Measurements from ENCODE around the gene WDR82. TPM values are rescaled to one million over a fixed set of nuclear protein-coding genes. Genes with fewer than 3 reads are reported as not detected.
"Not testable (repeated sequence)": the region's sequence is repeated elsewhere in the genome, so short reads cannot be mapped to it uniquely, and the experiment has no call there.

The WDR82 gene
- total RNA-seq, 4 donors from 2014 or later: 46.7 to 57.6 (median 52.5) TPM

DNA sequence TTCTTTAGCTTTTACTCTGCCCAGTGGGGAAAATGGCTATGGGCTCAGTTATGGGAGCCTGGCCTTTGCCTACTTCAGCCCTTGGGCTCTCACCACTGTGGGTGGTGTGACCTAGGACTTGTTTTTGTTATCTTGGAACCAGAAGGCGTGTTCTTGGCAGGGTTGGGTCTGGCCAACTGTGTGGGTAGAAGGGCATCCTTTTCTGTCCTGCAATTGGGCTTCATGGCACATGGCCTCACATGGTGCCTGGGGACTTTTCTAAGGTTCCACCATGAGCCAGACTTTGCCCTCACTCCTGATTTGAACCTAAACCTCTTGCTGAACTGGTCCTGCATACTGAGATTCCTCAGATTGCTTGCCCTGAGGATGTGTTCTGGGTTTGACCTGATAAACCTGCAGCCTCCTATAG, 10.9 kb upstream of the WDR82 start:
- Histone ChIP-seq H3K4me3 (no peak overlapping the region), H3K27ac (no peak overlapping the region)

DNA sequence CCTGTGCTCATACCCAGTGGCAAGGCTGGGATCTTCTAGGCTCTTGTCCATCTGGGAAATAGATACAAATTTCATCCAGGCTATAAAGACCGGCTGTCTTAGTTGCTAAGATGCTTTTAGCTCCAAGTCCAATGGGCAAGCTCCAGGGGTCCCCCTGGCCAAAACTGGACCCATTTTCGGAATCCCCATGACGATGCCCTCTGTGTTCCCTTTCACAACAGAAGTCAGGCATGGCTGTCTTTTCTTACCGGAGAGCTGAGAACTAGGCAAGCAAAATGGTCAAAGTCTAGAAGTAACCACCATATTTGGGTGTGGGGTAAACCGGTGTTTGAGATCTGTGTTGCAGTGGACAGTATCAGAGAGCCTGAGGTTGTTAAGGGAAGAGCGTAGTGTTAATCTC, 10.2 kb upstream of the WDR82 start:
- DNase-seq (ENCODE audit: low spot score in 2 of 2): peak; percentile 57 to 59
- TF ChIP-seq, protein P1, sequence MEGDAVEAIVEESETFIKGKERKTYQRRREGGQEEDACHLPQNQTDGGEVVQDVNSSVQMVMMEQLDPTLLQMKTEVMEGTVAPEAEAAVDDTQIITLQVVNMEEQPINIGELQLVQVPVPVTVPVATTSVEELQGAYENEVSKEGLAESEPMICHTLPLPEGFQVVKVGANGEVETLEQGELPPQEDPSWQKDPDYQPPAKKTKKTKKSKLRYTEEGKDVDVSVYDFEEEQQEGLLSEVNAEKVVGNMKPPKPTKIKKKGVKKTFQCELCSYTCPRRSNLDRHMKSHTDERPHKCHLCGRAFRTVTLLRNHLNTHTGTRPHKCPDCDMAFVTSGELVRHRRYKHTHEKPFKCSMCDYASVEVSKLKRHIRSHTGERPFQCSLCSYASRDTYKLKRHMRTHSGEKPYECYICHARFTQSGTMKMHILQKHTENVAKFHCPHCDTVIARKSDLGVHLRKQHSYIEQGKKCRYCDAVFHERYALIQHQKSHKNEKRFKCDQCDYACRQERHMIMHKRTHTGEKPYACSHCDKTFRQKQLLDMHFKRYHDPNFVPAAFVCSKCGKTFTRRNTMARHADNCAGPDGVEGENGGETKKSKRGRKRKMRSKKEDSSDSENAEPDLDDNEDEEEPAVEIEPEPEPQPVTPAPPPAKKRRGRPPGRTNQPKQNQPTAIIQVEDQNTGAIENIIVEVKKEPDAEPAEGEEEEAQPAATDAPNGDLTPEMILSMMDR (IDR thresholded peaks at IDR 0.05): no peak
- TF ChIP-seq EP300 (IDR thresholded peaks at IDR 0.05) (no peak), POLR2A (IDR thresholded peaks at IDR 0.05) (no peak), POLR2AphosphoS5 (IDR thresholded peaks at IDR 0.05) (no peak)
- Histone ChIP-seq H3K9me3 (no peaks in the 10 kb centered on the region), H3K27ac (no peak overlapping the region), H3K27me3 (no peaks in the 10 kb centered on the region), H3K4me1 (peaks cover 24% of the 10 kb centered on the region), H3K36me3 (peaks cover 33% of the 10 kb centered on the region), H3K4me3 (peak overlapping the region; percentile 84)
- WGBS: 94% methylated on average over 5 of the region's 6 CpGs

More for the DNA sequence above, 10.9 kb upstream of the WDR82 start:
- Histone ChIP-seq H3K4me1 (peaks cover 24% of the 10 kb centered on the region), H3K9me3 (no peaks in the 10 kb centered on the region), H3K36me3 (peaks cover 31% of the 10 kb centered on the region), H3K27me3 (no peaks in the 10 kb centered on the region)
- WGBS: 100% methylated on average over 1 of the region's 1 CpG
- TF ChIP-seq POLR2A (IDR thresholded peaks at IDR 0.05) (no peak), POLR2AphosphoS5 (IDR thresholded peaks at IDR 0.05) (no peak), EP300 (IDR thresholded peaks at IDR 0.05) (no peak)
- TF ChIP-seq, protein P1 (IDR thresholded peaks at IDR 0.05): no peak
- peak in 1 of 2 donors; percentile 31 for DNase-seq (ENCODE audit: low spot score in 2 of 2)

DNA sequence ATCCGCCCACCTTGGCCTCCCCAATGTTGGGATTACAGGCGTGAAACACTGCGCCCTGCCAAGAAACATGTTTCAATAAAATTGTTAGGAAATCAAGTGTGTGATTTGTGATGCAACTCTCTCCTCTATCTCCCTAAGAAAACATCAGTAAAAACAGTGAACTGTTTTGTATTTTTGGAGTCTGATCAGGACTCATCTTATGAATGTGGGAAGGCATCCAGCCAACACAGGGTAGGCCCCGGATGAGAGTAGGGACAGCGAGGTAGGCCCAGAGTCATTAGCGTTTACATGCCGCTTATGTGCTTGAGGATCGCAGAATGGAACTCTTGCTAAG, 8.3 kb upstream of the WDR82 start:
- Histone ChIP-seq H3K4me3 (peak overlapping the region; percentile 84), H3K4me1 (peaks cover 24% of the 10 kb centered on the region), H3K27ac (peak overlapping the region; percentile 99), H3K9me3 (no peaks in the 10 kb centered on the region), H3K36me3 (peaks cover 19% of the 10 kb centered on the region), H3K27me3 (no peaks in the 10 kb centered on the region)
- DNase-seq (ENCODE audit: low spot score in 2 of 2): no peak
- WGBS: 54% methylated on average over 8 of the region's 8 CpGs
- TF ChIP-seq, protein P1 (IDR thresholded peaks at IDR 0.05): no peak
- TF ChIP-seq POLR2AphosphoS5 (IDR thresholded peaks at IDR 0.05) (no peak), POLR2A (IDR thresholded peaks at IDR 0.05) (no peak)

DNA sequence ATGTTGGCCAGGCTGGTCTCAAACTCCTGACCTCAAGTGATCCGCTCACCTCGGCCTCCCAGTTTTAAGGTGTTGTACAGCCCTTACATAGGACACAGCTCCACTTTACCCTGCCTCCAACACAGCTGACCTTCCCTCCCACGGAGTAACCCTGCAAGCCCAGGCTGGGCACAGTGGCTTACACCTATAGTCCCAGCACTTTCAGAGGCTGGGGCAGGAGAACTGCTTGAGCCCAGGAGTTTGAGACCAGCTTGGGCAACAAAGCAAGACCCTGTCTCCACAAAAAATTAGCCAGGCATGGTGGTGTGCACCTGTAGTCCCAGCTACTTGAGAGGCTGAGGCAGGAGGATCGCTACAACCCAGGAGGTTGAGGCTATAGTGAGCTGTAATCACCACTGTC, 5.6 kb upstream of the WDR82 start:
- H3K4me3 ChIP-seq; H3K27ac ChIP-seq; DNase-seq (ENCODE audit: low spot score in 2 of 2); H3K9me3 ChIP-seq; H3K27me3 ChIP-seq; H3K36me3 ChIP-seq: not testable (repeated sequence)
- 90% methylated on average over 4 of the region's 4 CpGs for WGBS
- H3K4me1 ChIP-seq: peaks cover 30% of the 10 kb centered on the region

DNA sequence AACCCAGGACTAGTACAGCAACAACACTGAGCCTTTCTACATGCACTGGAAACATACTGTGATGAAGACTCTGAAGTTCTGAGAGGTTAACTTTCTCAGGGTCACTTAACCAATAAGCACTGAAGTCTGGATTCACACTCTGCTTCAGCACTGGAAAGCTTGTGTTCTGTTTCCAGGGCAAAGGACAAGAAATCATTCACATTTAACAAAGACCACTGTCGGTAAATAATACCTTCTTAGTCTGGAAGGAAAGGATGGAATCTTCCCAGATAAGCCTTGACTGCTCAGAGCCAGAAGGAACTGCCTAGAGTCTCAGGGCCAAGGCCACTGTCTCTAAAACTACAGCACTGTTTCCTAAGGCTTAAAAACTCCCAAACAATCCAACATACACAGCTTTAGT, 4.9 kb upstream of the WDR82 start:
- Histone ChIP-seq H3K27ac (peak overlapping the region; percentile 24), H3K4me1 (peaks cover 25% of the 10 kb centered on the region), H3K4me3 (no peak overlapping the region), H3K27me3 (no peaks in the 10 kb centered on the region), H3K9me3 (no peaks in the 10 kb centered on the region), H3K36me3 (peaks cover 10% of the 10 kb centered on the region)
- 75% methylated on average over 1 of the region's 1 CpG for WGBS
- no peak for DNase-seq (ENCODE audit: low spot score in 2 of 2)
- TF ChIP-seq, protein P1 (IDR thresholded peaks at IDR 0.05): no peak
- no peak for TF ChIP-seq POLR2A (IDR thresholded peaks at IDR 0.05)
- TF ChIP-seq EP300 (IDR thresholded peaks at IDR 0.05): no peak
- TF ChIP-seq POLR2AphosphoS5 (IDR thresholded peaks at IDR 0.05): no peak
